Glutamatergic neuron (in vitro differentiated cells): ENCODE measurements around the gene NAA38. TPM values are rescaled to one million over a fixed set of nuclear protein-coding genes. Genes with fewer than 3 reads are reported as not detected.
A peak's percentile ranks its signal among the peaks of the same experiment; 100 is the strongest.

Experiments
- DNase-seq: peaks from one replicate; pipeline ENCODE4 v3.0.0; 2022
- H3K27ac Mint-ChIP-seq: one replicate; pipeline ENCODE4 v1.8.0; 2020; ENCODE audit warnings: mild to moderate bottlenecking, mixed read lengths, inconsistent platforms; ENCODE audit not compliant: unreplicated experiment
- H3K27me3 Mint-ChIP-seq: one replicate; pipeline ENCODE4 v1.8.0; 2020; ENCODE audit warnings: mild to moderate bottlenecking, moderate library complexity, mixed read lengths, inconsistent platforms; ENCODE audit not compliant: unreplicated experiment
- H3K36me3 Mint-ChIP-seq: one replicate; pipeline ENCODE4 v1.8.0; 2020; ENCODE audit warnings: mild to moderate bottlenecking, mixed read lengths, inconsistent platforms; ENCODE audit not compliant: unreplicated experiment
- H3K4me1 Mint-ChIP-seq: one replicate; pipeline ENCODE4 v1.8.0; 2020; ENCODE audit warnings: mild to moderate bottlenecking, low read depth, mixed read lengths, inconsistent platforms; ENCODE audit not compliant: unreplicated experiment
- H3K4me3 Mint-ChIP-seq: one replicate; pipeline ENCODE4 v1.8.0; 2020; ENCODE audit warnings: mild to moderate bottlenecking, mixed read lengths, inconsistent platforms; ENCODE audit not compliant: unreplicated experiment
- H3K9me3 Mint-ChIP-seq: one replicate; pipeline ENCODE4 v1.8.0; 2020; ENCODE audit warnings: mild to moderate bottlenecking, moderate library complexity, mixed read lengths, inconsistent platforms; ENCODE audit not compliant: unreplicated experiment
- CTCF ChIP-seq: fragments of 200-600 bp; sonication (generic); IDR thresholded peaks from one replicate; pipeline ENCODE4 v1.5.0; 2021; ENCODE audit not compliant: partially characterized antibody, unreplicated experiment
- total RNA-seq: library from RNA; stranded (reverse); fragmentation: NEBNext Ultra II Directional; extraction: Animal tissue kit (Norgen Biotek cat#: 25700); gene quantifications from one replicate; pipeline ENCODE4 v1.2.1, GENCODE V29; 2021; ENCODE audit not compliant: unreplicated experiment

Gene NAA38
- total RNA-seq, 1 donor from 2014 or later, result 49.7 TPM

- Mint-ChIP-seq H3K4me1 (peaks cover 8% of the 10 kb centered on the region), H3K4me3 (peak overlapping the region; percentile 36), H3K27me3 (peaks cover 24% of the 10 kb centered on the region), H3K36me3 (no peaks in the 10 kb centered on the region), H3K9me3 (peaks cover 16% of the 10 kb centered on the region), H3K27ac (no peak overlapping the region)
- TF ChIP-seq CTCF, result no peak
- DNase-seq, result no peak
These were observed 24.9 kb downstream of the NAA38 start for GRCh38 chr17:7832431-7832830.

GRCh38 chr17:7831233-7831632, 26.1 kb downstream of the NAA38 start:
- H3K27me3 Mint-ChIP-seq, result peaks cover 15% of the 10 kb centered on the region
- H3K4me3 Mint-ChIP-seq, result no peak overlapping the region
- peaks cover 9% of the 10 kb centered on the region for H3K9me3 Mint-ChIP-seq
- no peak overlapping the region for H3K27ac Mint-ChIP-seq
- no peak for DNase-seq
- no peaks in the 10 kb centered on the region for H3K36me3 Mint-ChIP-seq
- H3K4me1 Mint-ChIP-seq, result peaks cover 4% of the 10 kb centered on the region
- TF ChIP-seq CTCF, result no peak

- no peak for TF ChIP-seq CTCF
- no peaks in the 10 kb centered on the region for H3K36me3 Mint-ChIP-seq
These were observed 26.7 kb downstream of the NAA38 start for GRCh38 chr17:7830616-7831015.

GRCh38 chr17:7825206-7825990, 32.0 kb downstream of the NAA38 start:
- no peak overlapping the region for H3K27ac Mint-ChIP-seq
- H3K9me3 Mint-ChIP-seq, result no peaks in the 10 kb centered on the region
- H3K27me3 Mint-ChIP-seq, result peaks cover 9% of the 10 kb centered on the region
- no peaks in the 10 kb centered on the region for H3K36me3 Mint-ChIP-seq
- no peak for TF ChIP-seq CTCF
- no peak overlapping the region for H3K4me3 Mint-ChIP-seq
- no peaks in the 10 kb centered on the region for H3K4me1 Mint-ChIP-seq
- no peak for DNase-seq

More at GRCh38 chr17:7830616-7831015, 26.7 kb downstream of the NAA38 start:
- no peak overlapping the region for H3K4me3 Mint-ChIP-seq
- no peak for DNase-seq
- H3K27me3 Mint-ChIP-seq, result peaks cover 13% of the 10 kb centered on the region
- peaks cover 4% of the 10 kb centered on the region for H3K4me1 Mint-ChIP-seq
- H3K27ac Mint-ChIP-seq, result no peak overlapping the region
- peaks cover 8% of the 10 kb centered on the region for H3K9me3 Mint-ChIP-seq
